PC-3 (cell line): ENCODE measurements around the gene FNDC5.

Experiments
- CTCF ChIP-seq: fragments of 300-600 bp; sonication (generic); conservative IDR thresholded peaks from 2 replicates; pipeline ENCODE4 v1.5.1; 2017; ENCODE audit warnings: antibody characterized with exemption, low read depth, mild to moderate bottlenecking, low read length
- EZH2 ChIP-seq: fragments of 300-600 bp; sonication (generic); IDR thresholded peaks from one replicate; pipeline ENCODE4 v1.6.1; 2017; ENCODE audit warnings: antibody characterized with exemption, mild to moderate bottlenecking, low read length; ENCODE audit not compliant: unreplicated experiment
- EZH2phosphoT487 ChIP-seq: fragments of 300-600 bp; sonication (generic); IDR thresholded peaks from 2 replicates; pipeline ENCODE4 v1.6.1; 2018; ENCODE audit warnings: mild to moderate bottlenecking, antibody characterized with exemption, low read length, borderline replicate concordance

DNA sequence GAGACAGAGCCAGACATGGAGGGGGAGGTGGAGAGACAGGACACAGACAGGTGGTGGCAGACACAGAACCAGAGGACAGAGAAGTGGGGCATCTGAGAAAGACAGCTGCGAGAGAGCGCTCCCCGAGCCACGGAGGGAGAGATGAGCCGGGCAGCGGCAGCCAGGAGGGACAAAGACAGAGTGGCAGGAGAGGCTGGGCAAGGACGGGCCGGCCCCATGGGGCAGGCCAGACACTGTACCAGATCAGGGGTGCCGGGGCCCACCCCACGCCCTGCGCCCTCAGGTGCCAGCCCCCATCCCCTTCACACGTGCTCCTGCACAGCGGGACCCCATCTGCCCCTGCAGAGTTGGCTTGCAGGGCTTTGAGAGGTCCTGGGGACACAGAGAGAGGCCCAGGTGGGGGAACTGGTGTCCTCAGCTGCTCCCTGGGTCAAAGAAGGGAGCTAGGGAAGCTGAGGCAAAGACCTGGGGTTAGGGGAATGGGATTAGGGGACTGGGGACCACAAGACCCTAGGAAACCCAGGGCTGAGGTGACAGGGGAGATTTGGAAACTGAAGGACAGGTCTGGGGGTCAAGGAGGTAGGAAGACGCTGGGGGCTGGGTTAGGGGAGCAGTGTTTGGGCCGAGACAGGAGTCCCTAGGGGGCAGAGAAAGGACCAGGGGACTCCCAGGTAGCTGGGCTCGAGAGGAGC lies 643 bp downstream of the FNDC5 start:
- TF ChIP-seq EZH2 (no peak), CTCF (no peak), EZH2phosphoT487 (no peak)
